GM13976 (cell line): ENCODE data around the gene CNOT1.
"Not testable (repeated sequence)": the region's sequence is repeated elsewhere in the genome, so short reads cannot be mapped to it uniquely, and the experiment has no call there.

Experiments used
- DNase-seq: peaks from one replicate; pipeline ENCODE4 v3.0.0; 2012; ENCODE audit warnings: low spot score
- in situ Hi-C: fragments of 300-500 bp; cut with MboI; formaldehyde crosslinking; loops from one replicate; pipeline ENCODE4 v1.12.0; 2022; ENCODE audit warnings: low sequenced_read_pairs, mixed read lengths, inconsistent platforms; ENCODE audit not compliant: unreplicated experiment
- TF ChIP-seq, protein P1 (sequence below): IDR thresholded peaks from 2 replicates; pipeline ENCODE4 v1.5.1; 2012; ENCODE audit warnings: borderline replicate concordance, mild to moderate bottlenecking; ENCODE audit not compliant: insufficient read depth; ENCODE audit errors: extremely low read depth, missing control alignments, control extremely low read depth

CNOT1 gene

DNA sequence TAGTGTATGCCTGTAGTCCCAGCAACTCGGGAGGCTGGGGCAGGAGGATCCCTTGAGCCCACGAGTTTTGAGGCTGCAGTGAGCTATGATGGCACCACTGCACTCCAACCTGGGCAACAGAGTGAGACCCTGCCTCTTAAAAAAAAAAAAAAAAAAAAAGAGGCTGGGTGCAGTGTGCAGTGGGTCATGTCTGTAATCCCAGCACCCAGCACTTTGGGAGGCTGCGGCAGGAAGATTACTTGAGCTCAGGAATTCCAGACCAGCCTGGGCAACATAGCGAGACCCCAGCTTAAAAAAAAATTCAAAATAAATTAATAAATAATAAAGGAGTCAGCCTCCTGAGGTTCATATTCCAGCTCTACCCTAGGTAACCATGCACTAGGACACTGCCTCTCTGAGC, 9.6 kb upstream of the CNOT1 start:
- DNase-seq: no peak
- in situ Hi-C loops: no loop called here
- TF ChIP-seq, protein P1, sequence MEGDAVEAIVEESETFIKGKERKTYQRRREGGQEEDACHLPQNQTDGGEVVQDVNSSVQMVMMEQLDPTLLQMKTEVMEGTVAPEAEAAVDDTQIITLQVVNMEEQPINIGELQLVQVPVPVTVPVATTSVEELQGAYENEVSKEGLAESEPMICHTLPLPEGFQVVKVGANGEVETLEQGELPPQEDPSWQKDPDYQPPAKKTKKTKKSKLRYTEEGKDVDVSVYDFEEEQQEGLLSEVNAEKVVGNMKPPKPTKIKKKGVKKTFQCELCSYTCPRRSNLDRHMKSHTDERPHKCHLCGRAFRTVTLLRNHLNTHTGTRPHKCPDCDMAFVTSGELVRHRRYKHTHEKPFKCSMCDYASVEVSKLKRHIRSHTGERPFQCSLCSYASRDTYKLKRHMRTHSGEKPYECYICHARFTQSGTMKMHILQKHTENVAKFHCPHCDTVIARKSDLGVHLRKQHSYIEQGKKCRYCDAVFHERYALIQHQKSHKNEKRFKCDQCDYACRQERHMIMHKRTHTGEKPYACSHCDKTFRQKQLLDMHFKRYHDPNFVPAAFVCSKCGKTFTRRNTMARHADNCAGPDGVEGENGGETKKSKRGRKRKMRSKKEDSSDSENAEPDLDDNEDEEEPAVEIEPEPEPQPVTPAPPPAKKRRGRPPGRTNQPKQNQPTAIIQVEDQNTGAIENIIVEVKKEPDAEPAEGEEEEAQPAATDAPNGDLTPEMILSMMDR: no peak

DNA sequence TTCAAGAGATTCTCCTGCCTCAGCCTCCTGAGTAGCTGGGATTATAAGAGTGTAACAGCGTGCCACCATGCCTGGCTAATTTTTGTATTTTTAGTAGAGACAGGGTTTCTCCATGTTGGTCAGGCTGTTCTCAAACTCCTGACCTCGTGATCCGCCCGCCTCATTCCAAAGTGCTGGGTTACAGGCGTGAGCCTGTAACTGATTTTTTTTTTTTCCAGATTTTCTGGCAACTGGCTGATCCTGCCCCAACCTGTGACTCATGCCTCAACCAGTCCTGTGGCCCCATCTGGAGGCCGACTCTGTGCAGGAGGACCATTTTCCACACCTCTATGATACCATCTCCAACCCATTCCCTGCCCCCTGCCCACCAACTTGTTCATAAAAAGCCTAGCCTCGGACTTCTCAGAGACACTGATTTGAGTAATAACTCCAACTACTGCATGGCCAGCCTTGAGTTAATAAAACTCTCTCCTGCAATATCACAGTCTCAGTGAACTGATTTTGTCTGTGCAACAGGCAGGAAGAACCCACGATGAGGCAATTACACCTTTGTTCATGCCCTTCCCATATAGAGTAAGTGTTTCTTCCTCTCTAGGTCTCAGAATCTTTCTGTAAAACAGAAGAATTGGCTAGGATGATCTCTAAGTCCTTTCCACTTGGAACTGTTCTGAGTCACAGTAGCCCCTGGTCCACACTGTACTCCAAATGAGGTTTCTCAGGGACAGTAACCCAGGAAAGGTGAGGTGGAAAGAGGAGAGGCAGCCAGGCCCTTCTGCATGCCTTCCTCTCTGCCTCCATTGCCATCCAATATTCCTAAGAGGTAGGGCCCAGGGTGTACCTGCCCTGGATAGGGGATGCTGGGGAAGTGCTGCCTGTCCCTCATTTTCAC, 8.8 kb upstream of the CNOT1 start:
- in situ Hi-C loops: no loop called here
- TF ChIP-seq, protein P1: no peak
- DNase-seq: no peak

DNA sequence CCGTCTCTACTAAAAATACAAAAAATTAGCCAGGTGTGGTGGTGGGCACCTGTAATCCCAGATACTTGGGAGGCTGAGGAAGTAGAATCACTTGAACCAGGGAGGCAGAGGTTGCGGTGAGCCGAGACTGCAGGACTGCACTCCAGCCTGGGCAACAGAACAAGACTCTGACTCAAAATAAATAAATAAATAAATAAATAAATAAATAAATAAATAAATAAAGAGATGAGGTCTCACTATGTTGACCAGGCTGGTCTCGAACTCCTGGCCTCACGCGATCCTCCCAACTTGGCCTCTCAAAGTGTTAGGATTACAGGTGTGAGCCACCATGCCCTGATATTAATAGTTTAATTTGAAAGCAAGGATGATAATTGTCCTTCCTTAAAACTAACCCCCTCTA, 7.4 kb upstream of the CNOT1 start:
- in situ Hi-C loops, DNase-seq: not testable (repeated sequence)

DNA sequence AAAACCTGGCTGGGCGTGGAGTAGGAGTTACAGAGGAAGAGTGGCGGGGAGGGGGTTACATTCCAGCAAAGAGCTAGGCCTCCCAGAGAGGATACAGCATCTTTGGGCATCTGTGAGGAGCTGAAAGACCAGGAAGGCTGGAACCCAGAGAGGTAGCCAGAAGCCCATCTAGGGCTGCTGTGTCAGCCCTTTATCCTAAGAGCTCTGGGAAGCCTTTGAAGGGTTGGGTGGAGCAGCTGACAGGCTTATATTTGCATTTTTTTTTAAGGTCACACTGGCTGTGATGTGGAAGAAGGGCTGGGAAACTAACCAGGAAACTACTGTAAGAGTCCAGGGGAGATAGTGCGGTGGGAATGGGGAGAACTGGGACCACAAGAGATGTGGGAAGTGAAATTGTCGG, 6.8 kb upstream of the CNOT1 start:
- in situ Hi-C loops: no loop called here
- DNase-seq: no peak

DNA sequence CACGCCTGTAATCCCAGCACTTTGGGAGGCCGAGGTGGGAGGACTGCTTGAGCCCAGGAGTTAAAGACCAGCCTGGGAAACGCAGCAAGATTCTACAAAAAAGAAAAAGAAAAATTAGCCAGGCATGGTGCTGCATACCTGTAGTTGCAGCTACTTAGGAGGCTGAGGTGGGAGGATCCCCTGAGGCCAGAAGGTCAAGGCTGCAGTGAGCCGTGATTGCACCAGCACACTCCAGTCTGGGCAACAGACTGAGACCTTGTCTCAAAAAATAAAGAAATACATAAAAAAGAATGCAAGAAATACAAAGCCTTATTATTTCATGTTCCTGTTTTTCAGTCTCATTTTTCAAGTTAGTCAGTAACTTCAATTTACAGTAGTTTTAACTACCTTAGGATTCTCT, 5.9 kb upstream of the CNOT1 start:
- no peak for DNase-seq
- TF ChIP-seq, protein P1: no peak
- in situ Hi-C loops: no loop called here

More for the DNA sequence above, 6.8 kb upstream of the CNOT1 start:
- TF ChIP-seq, protein P1: no peak

DNA sequence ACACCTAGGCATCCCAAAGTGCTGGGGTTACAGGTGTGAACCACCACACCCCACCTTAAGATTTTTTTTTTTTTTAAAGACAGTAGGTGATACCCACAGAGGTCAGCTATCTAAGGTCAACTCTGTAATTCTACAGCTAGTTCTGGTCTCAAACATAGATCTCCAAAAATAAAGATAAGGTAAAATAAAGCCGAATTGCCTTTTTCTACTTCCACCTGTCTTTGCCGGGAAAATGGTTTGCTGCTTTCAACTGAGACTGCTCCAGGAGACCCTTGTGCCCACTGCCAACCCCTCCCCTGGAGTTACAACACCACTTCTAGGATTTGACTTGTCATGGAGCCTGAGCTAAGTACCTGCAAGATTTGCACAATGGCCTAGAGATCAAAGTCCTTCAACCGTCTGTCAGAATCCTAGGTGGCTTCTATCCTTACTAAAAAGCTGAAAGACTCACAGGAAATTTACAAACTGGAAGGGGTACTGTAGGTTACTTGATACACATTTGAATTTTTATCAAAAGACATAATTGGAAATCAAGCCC, 4.7 kb upstream of the CNOT1 start:
- TF ChIP-seq, protein P1: no peak

More for the DNA sequence above, 4.7 kb upstream of the CNOT1 start:
- in situ Hi-C loops: no loop called here
- DNase-seq: no peak
